ENCODE data around the gene SLF2.
A peak's percentile ranks its signal among the peaks of the same experiment; 100 is the strongest.

SLF2 gene

DNA sequence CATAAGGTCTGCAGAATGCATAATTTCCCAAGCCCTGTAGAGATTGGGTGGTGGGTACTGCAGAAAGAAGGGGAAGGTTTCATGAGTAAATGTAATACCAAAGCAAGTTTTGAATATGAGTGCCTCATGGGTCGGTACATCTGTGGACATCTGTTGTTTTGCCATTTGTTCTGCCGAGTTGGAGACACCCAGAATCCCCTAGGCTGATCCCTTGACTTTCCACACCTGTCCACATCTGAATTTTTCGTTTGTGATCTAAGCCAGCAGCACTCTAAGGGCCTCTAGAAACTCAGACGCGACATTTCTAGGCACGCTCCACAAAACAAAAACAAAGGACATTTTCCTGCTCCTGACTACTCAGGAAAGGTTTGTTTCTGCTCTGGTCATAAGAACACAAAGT lies 11.7 kb upstream of the SLF2 start:
- Histone ChIP-seq H3K9me2 (replicated peaks; ENCODE audit: insufficient read depth, low read length) (no peaks in the 10 kb centered on the region), H3F3A (ENCODE audit: insufficient read depth, low read length) (peaks cover 5% of the 10 kb centered on the region; the same call in 1 of the 2 replicates), H3K36me3 (replicated peaks; ENCODE audit: insufficient read depth, low read length) (no peaks in the 10 kb centered on the region), H3K9ac (ENCODE audit: low read length) (no peak overlapping the region), H3K9me3 (replicated peaks; ENCODE audit: insufficient read depth, low read length) (no peaks in the 10 kb centered on the region), H3K79me2 (ENCODE audit: low read length) (no peaks in the 10 kb centered on the region), H3K27me3 (replicated peaks; ENCODE audit: insufficient read depth, low read length) (peaks cover 61% of the 10 kb centered on the region), H3K4me1 (ENCODE audit: low read length) (peaks cover 15% of the 10 kb centered on the region), H4K20me1 (ENCODE audit: insufficient read depth, low read length) (no peaks in the 10 kb centered on the region), H3K4me2 (ENCODE audit: low read depth, low read length) (no peak overlapping the region), H2AFZ (ENCODE audit: low read length) (no peak overlapping the region), H3K27ac (ENCODE audit: low read length) (no peak overlapping the region), H3K4me3 (ENCODE audit: low read length) (no peak overlapping the region)
- DNase-seq: no peak
- TF ChIP-seq EZH2phosphoT487 (IDR thresholded peaks at IDR 0.05; ENCODE audit: low read length): no peak
- TF ChIP-seq, protein P1, sequence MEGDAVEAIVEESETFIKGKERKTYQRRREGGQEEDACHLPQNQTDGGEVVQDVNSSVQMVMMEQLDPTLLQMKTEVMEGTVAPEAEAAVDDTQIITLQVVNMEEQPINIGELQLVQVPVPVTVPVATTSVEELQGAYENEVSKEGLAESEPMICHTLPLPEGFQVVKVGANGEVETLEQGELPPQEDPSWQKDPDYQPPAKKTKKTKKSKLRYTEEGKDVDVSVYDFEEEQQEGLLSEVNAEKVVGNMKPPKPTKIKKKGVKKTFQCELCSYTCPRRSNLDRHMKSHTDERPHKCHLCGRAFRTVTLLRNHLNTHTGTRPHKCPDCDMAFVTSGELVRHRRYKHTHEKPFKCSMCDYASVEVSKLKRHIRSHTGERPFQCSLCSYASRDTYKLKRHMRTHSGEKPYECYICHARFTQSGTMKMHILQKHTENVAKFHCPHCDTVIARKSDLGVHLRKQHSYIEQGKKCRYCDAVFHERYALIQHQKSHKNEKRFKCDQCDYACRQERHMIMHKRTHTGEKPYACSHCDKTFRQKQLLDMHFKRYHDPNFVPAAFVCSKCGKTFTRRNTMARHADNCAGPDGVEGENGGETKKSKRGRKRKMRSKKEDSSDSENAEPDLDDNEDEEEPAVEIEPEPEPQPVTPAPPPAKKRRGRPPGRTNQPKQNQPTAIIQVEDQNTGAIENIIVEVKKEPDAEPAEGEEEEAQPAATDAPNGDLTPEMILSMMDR (IDR thresholded peaks at IDR 0.05; ENCODE audit: low read length): no peak
- TF ChIP-seq EZH2 (optimal IDR thresholded peaks at IDR 0.05; ENCODE audit: low read depth, low read length): no peak

DNA sequence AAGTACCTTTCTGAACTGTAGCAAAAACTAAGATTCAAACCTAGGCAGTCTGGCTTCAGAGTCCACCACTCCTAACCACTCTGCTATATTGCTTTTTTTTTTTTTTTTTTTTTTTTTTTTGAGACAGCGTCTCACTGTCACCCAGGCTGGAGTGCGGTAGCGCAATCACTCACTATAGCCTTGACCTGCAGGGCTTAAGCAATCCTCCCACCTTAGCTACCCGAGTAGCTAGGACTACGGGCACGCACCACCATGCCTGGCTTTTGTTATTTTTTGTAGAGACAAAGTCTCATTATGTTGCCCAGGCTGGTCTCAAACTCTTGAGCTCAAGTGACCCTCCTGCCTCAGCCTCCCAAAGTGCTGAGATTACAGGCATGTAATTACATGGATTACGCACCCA lies 10.1 kb upstream of the SLF2 start:
- TF ChIP-seq EZH2phosphoT487 (IDR thresholded peaks at IDR 0.05; ENCODE audit: low read length) (no peak), EZH2 (optimal IDR thresholded peaks at IDR 0.05; ENCODE audit: low read depth, low read length) (no peak)
- TF ChIP-seq, protein P1 (IDR thresholded peaks at IDR 0.05; ENCODE audit: low read length): no peak
- Histone ChIP-seq H3K4me2 (ENCODE audit: low read depth, low read length) (no peak overlapping the region), H3K27ac (ENCODE audit: low read length) (no peak overlapping the region), H2AFZ (ENCODE audit: low read length) (no peak overlapping the region), H3K9me3 (replicated peaks; ENCODE audit: insufficient read depth, low read length) (no peaks in the 10 kb centered on the region), H3K4me1 (ENCODE audit: low read length) (peaks cover 18% of the 10 kb centered on the region), H3K9me2 (replicated peaks; ENCODE audit: insufficient read depth, low read length) (no peaks in the 10 kb centered on the region), H3K36me3 (replicated peaks; ENCODE audit: insufficient read depth, low read length) (no peaks in the 10 kb centered on the region), H4K20me1 (ENCODE audit: insufficient read depth, low read length) (no peaks in the 10 kb centered on the region), H3K27me3 (replicated peaks; ENCODE audit: insufficient read depth, low read length) (peaks cover 67% of the 10 kb centered on the region), H3K4me3 (ENCODE audit: low read length) (no peak overlapping the region), H3K9ac (ENCODE audit: low read length) (no peak overlapping the region), H3F3A (ENCODE audit: insufficient read depth, low read length) (peaks cover 5% of the 10 kb centered on the region; the same call in 1 of the 2 replicates), H3K79me2 (ENCODE audit: low read length) (no peaks in the 10 kb centered on the region)
- DNase-seq: no peak

DNA sequence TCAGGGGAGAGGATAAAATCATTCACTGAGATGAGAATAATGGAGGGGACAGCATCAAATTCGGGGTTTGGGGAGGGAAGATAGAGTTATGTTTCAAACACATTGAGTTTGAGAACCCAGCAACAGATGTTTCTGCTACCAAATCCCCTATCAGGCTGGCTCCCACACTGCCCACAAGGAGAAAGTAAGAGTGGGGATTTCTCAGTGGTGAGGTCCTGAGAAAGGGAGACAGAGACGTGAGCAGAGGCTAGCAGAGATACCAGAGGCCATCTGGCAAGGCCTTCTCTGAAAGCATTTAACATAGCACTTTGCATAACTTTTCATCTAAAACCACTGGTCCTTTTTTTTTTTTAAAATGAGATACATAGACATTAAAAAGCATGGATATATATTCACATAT lies 7.8 kb upstream of the SLF2 start:
- peaks cover 5% of the 10 kb centered on the region; the same call in 1 of the 2 replicates for H3F3A ChIP-seq (ENCODE audit: insufficient read depth, low read length)
- no peak overlapping the region for H3K27ac ChIP-seq (ENCODE audit: low read length)
- TF ChIP-seq EZH2 (optimal IDR thresholded peaks at IDR 0.05; ENCODE audit: low read depth, low read length) (no peak), EZH2phosphoT487 (IDR thresholded peaks at IDR 0.05; ENCODE audit: low read length) (0 out of 2 replicates have a peak, but pooled peaks have one; percentile 64)
- no peak overlapping the region for H3K9ac ChIP-seq (ENCODE audit: low read length)
- H3K79me2 ChIP-seq (ENCODE audit: low read length): no peaks in the 10 kb centered on the region
- H3K27me3 ChIP-seq (replicated peaks; ENCODE audit: insufficient read depth, low read length): peaks cover 75% of the 10 kb centered on the region
- H3K9me3 ChIP-seq (replicated peaks; ENCODE audit: insufficient read depth, low read length): no peaks in the 10 kb centered on the region
- H3K4me1 ChIP-seq (ENCODE audit: low read length): peaks cover 12% of the 10 kb centered on the region
- DNase-seq: peak; percentile 77
- no peak overlapping the region for H2AFZ ChIP-seq (ENCODE audit: low read length)
- H3K4me3 ChIP-seq (ENCODE audit: low read length): no peak overlapping the region
- H3K36me3 ChIP-seq (replicated peaks; ENCODE audit: insufficient read depth, low read length): no peaks in the 10 kb centered on the region
- no peaks in the 10 kb centered on the region for H4K20me1 ChIP-seq (ENCODE audit: insufficient read depth, low read length)
- H3K4me2 ChIP-seq (ENCODE audit: low read depth, low read length): no peak overlapping the region
- H3K9me2 ChIP-seq (replicated peaks; ENCODE audit: insufficient read depth, low read length): no peaks in the 10 kb centered on the region

DNA sequence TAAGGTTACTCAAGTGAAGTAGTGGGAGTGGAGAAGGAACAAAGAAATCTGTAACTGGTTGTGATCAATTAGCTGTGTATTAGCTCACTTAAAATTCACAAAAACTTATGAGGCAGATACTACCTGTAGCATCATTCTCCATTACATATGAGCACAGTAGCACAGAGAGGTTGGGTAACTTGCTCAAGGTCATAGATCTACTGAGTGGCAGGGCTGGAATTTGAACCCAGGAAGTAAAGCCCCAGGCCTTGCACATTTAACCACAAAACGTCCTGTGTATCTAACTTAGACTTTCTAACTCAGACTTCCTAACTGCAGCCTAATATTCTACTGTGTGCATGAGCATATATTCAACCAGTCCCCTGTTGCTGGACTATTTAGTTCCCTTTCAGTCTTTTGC lies 5.6 kb upstream of the SLF2 start:
- Histone ChIP-seq H3F3A (ENCODE audit: insufficient read depth, low read length) (peaks cover 5% of the 10 kb centered on the region; the same call in 1 of the 2 replicates), H3K9me2 (replicated peaks; ENCODE audit: insufficient read depth, low read length) (no peaks in the 10 kb centered on the region), H3K9me3 (replicated peaks; ENCODE audit: insufficient read depth, low read length) (no peaks in the 10 kb centered on the region), H3K36me3 (replicated peaks; ENCODE audit: insufficient read depth, low read length) (no peaks in the 10 kb centered on the region), H3K4me2 (ENCODE audit: low read depth, low read length) (no peak overlapping the region), H3K4me1 (ENCODE audit: low read length) (peaks cover 14% of the 10 kb centered on the region), H3K79me2 (ENCODE audit: low read length) (no peaks in the 10 kb centered on the region), H3K9ac (ENCODE audit: low read length) (no peak overlapping the region), H3K27ac (ENCODE audit: low read length) (no peak overlapping the region), H2AFZ (ENCODE audit: low read length) (no peak overlapping the region), H3K27me3 (replicated peaks; ENCODE audit: insufficient read depth, low read length) (peaks cover 65% of the 10 kb centered on the region), H3K4me3 (ENCODE audit: low read length) (no peak overlapping the region), H4K20me1 (ENCODE audit: insufficient read depth, low read length) (no peaks in the 10 kb centered on the region)
- no peak for TF ChIP-seq EZH2phosphoT487 (IDR thresholded peaks at IDR 0.05; ENCODE audit: low read length)
- no peak for TF ChIP-seq EZH2 (optimal IDR thresholded peaks at IDR 0.05; ENCODE audit: low read depth, low read length)
- TF ChIP-seq, protein P1 (IDR thresholded peaks at IDR 0.05; ENCODE audit: low read length): no peak
- no peak for DNase-seq
